NCI-H69 (cell line): ENCODE results near the gene BCAT1.

Experiments
- DNase-seq: peaks from one replicate; lab custom pipeline; 2025; lab: John Stamatoyannopoulos, UW

Gene BCAT1

GRCh38 chr12:24948757-24949722, at the start of gene BCAT1:
Gene BCAT1 (minus strand): TSS chr12:24949101. CDS start chr12:24948932, 169 bp downstream.
- DNase-seq = peak; percentile 77

- peak; percentile 22 for DNase-seq
Measured at GRCh38 chr12:24997970-24998582, 49.2 kb upstream of the BCAT1 start.

- no peak for DNase-seq
Measured at GRCh38 chr12:24997496-24997895, 48.6 kb upstream of the BCAT1 start.

- DNase-seq = peak; percentile 8
Measured at GRCh38 chr12:24996820-24997219, 47.9 kb upstream of the BCAT1 start.

- peak; percentile 48 for DNase-seq
Measured at GRCh38 chr12:24996102-24996797, 47.3 kb upstream of the BCAT1 start.

GRCh38 chr12:24993793-24994192, 44.9 kb upstream of the BCAT1 start:
- DNase-seq = peak; percentile 91

GRCh38 chr12:24991209-24992049, 42.5 kb upstream of the BCAT1 start:
- peak; percentile 77 for DNase-seq

- peak; percentile 36 for DNase-seq
Measured at GRCh38 chr12:24989216-24989615, 40.3 kb upstream of the BCAT1 start.

GRCh38 chr12:24982250-24982649, 33.3 kb upstream of the BCAT1 start:
- no peak for DNase-seq

- DNase-seq = no peak
Measured at GRCh38 chr12:24979976-24980730, 31.3 kb upstream of the BCAT1 start.

- no peak for DNase-seq
Measured at GRCh38 chr12:24979329-24979728, 30.4 kb upstream of the BCAT1 start.

GRCh38 chr12:24977711-24978110, 28.8 kb upstream of the BCAT1 start:
- DNase-seq = no peak

GRCh38 chr12:24977060-24977459, 28.2 kb upstream of the BCAT1 start:
- DNase-seq = no peak

- peak; percentile 75 for DNase-seq
Measured at GRCh38 chr12:24975425-24975824, 26.5 kb upstream of the BCAT1 start.

GRCh38 chr12:24974216-24974615, 25.3 kb upstream of the BCAT1 start:
- DNase-seq = no peak

- no peak for DNase-seq
Measured at GRCh38 chr12:24972078-24972477, 23.2 kb upstream of the BCAT1 start.

GRCh38 chr12:24970177-24970576, 21.3 kb upstream of the BCAT1 start:
- DNase-seq = no peak

- no peak for DNase-seq
Measured at GRCh38 chr12:24966951-24967564, 18.2 kb upstream of the BCAT1 start.

- DNase-seq = no peak
Measured at GRCh38 chr12:24964342-24964741, 15.4 kb upstream of the BCAT1 start.

GRCh38 chr12:24960222-24960855, 11.4 kb upstream of the BCAT1 start:
- DNase-seq = peak; percentile 52
